Measurements from ENCODE around the gene ABCA7. TPM values are rescaled to one million over a fixed set of nuclear protein-coding genes. Genes with fewer than 3 reads are reported as not detected.

The ABCA7 gene
- total and polyA plus RNA-seq, 2 of the 13 experiments (the other 11 are each of a cell fraction or from before 2014, with no cell fraction given) = 4.4 to 32.4 TPM

DNA sequence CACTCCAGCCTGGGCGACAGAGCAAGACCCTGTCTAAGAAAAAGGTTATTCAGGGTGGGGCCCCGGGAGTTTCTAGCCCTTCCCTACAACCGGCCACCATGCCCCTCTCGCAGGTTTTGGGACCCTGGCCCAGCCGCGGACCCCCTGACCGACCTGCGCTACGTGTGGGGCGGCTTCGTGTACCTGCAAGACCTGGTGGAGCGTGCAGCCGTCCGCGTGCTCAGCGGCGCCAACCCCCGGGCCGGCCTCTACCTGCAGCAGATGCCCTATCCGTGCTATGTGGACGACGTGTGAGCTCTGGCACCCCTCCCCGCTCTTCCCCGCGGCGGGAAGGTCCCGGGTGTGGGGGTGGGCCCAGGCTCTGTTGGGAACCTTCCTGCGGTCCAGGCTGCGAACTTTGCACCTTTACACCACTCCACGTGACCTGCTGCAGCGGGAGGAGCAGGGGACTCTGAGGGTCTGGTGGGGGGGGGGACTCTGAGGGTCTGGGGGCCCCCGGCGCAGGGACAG is 6.3 kb downstream of the ABCA7 start (continued):
- TF ChIP-seq ZMYM4 (CRISPR knock-in tag; IDR thresholded peaks at IDR 0.05) (no peak; the same call in 1 of the 2 replicates), TP53 (CRISPR knock-in tag; conservative IDR thresholded peaks at IDR 0.05) (no peak), NKX3-1 (CRISPR knock-in tag; IDR thresholded peaks at IDR 0.05) (peak; percentile 56; the same call in 1 of the 2 replicates), ZNF121 (CRISPR knock-in tag; IDR thresholded peaks at IDR 0.05) (peak; percentile 66; the same call in 1 of the 2 replicates), PRMT3 (CRISPR knock-in tag; IDR thresholded peaks at IDR 0.05; ENCODE audit: borderline replicate concordance, low read depth) (no peak), TOE1 (CRISPR knock-in tag; IDR thresholded peaks at IDR 0.05) (no peak), ZFP36L2 (CRISPR knock-in tag; IDR thresholded peaks at IDR 0.05) (no peak), HNRNPK (IDR thresholded peaks at IDR 0.05; ENCODE audit: low read depth, low read length, poor library complexity, severe bottlenecking) (no peak), ZNF777 (CRISPR knock-in tag; IDR thresholded peaks at IDR 0.05) (peak; percentile 44; the same call in 1 of the 2 replicates)
- TF ChIP-seq, protein P1, sequence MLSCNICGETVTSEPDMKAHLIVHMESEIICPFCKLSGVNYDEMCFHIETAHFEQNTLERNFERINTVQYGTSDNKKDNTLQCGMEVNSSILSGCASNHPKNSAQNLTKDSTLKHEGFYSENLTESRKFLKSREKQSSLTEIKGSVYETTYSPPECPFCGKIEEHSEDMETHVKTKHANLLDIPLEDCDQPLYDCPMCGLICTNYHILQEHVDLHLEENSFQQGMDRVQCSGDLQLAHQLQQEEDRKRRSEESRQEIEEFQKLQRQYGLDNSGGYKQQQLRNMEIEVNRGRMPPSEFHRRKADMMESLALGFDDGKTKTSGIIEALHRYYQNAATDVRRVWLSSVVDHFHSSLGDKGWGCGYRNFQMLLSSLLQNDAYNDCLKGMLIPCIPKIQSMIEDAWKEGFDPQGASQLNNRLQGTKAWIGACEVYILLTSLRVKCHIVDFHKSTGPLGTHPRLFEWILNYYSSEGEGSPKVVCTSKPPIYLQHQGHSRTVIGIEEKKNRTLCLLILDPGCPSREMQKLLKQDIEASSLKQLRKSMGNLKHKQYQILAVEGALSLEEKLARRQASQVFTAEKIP (CRISPR knock-in tag; IDR thresholded peaks at IDR 0.05; ENCODE audit: borderline replicate concordance) = no peak
- TF ChIP-seq, protein P2, sequence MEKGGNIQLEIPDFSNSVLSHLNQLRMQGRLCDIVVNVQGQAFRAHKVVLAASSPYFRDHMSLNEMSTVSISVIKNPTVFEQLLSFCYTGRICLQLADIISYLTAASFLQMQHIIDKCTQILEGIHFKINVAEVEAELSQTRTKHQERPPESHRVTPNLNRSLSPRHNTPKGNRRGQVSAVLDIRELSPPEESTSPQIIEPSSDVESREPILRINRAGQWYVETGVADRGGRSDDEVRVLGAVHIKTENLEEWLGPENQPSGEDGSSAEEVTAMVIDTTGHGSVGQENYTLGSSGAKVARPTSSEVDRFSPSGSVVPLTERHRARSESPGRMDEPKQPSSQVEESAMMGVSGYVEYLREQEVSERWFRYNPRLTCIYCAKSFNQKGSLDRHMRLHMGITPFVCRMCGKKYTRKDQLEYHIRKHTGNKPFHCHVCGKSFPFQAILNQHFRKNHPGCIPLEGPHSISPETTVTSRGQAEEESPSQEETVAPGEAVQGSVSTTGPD (CRISPR knock-in tag; IDR thresholded peaks at IDR 0.05) = no peak
- TF ChIP-seq, protein P3, sequence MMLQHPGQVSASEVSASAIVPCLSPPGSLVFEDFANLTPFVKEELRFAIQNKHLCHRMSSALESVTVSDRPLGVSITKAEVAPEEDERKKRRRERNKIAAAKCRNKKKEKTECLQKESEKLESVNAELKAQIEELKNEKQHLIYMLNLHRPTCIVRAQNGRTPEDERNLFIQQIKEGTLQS (CRISPR knock-in tag; IDR thresholded peaks at IDR 0.05) = no peak
- TF ChIP-seq, protein P4, sequence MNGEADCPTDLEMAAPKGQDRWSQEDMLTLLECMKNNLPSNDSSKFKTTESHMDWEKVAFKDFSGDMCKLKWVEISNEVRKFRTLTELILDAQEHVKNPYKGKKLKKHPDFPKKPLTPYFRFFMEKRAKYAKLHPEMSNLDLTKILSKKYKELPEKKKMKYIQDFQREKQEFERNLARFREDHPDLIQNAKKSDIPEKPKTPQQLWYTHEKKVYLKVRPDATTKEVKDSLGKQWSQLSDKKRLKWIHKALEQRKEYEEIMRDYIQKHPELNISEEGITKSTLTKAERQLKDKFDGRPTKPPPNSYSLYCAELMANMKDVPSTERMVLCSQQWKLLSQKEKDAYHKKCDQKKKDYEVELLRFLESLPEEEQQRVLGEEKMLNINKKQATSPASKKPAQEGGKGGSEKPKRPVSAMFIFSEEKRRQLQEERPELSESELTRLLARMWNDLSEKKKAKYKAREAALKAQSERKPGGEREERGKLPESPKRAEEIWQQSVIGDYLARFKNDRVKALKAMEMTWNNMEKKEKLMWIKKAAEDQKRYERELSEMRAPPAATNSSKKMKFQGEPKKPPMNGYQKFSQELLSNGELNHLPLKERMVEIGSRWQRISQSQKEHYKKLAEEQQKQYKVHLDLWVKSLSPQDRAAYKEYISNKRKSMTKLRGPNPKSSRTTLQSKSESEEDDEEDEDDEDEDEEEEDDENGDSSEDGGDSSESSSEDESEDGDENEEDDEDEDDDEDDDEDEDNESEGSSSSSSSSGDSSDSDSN (CRISPR knock-in tag; IDR thresholded peaks at IDR 0.05) = no peak
- TF ChIP-seq, protein P5, sequence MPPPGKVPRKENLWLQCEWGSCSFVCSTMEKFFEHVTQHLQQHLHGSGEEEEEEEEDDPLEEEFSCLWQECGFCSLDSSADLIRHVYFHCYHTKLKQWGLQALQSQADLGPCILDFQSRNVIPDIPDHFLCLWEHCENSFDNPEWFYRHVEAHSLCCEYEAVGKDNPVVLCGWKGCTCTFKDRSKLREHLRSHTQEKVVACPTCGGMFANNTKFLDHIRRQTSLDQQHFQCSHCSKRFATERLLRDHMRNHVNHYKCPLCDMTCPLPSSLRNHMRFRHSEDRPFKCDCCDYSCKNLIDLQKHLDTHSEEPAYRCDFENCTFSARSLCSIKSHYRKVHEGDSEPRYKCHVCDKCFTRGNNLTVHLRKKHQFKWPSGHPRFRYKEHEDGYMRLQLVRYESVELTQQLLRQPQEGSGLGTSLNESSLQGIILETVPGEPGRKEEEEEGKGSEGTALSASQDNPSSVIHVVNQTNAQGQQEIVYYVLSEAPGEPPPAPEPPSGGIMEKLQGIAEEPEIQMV (CRISPR knock-in tag; IDR thresholded peaks at IDR 0.05; ENCODE audit: low read depth) = no peak

Measured in HepG2 (cell line).